Activated naive CD4-positive, alpha-beta T cell treated with anti-CD3 and anti-CD28 coated beads for 36 hours (primary cell): ENCODE data around the gene SAP30BP. TPM values are rescaled to one million over a fixed set of nuclear protein-coding genes. Genes with fewer than 3 reads are reported as not detected.

Experiments used
- CTCF ChIA-PET: fragments of 350-600 bp; sonication (Branson Sonifier 250); formaldehyde crosslinking; loops from one replicate; lab custom pipeline; 2021; ENCODE audit warnings: antibody characterized with exemption; lab: Charles Lee
- DNase-seq: peaks from one replicate; pipeline ENCODE4 v3.0.0-alpha.2; 2020
- H3K27ac Mint-ChIP-seq: one replicate; pipeline ENCODE4 v1.8.0; 2021; ENCODE audit warnings: mild to moderate bottlenecking, mixed read lengths
- H3K27me3 Mint-ChIP-seq: one replicate; pipeline ENCODE4 v1.8.0; 2021; ENCODE audit warnings: low read depth, mixed read lengths
- H3K36me3 Mint-ChIP-seq: one replicate; pipeline ENCODE4 v1.8.0; 2021; ENCODE audit warnings: low read depth, mixed read lengths
- H3K4me1 Mint-ChIP-seq: one replicate; pipeline ENCODE4 v1.8.0; 2021; ENCODE audit warnings: low read depth, mixed read lengths
- H3K4me3 Mint-ChIP-seq: one replicate; pipeline ENCODE4 v1.8.0; 2021; ENCODE audit warnings: mild to moderate bottlenecking, moderate library complexity, mixed read lengths
- H3K9me3 Mint-ChIP-seq: one replicate; pipeline ENCODE4 v1.8.0; 2021; ENCODE audit warnings: mixed read lengths
- intact Hi-C: fragments of 100-400 bp; cut with micrococcal nuclease; formaldehyde crosslinking; loops from one replicate; pipeline ENCODE4 v1.15.1; 2023
- total RNA-seq, 2 experiments: library from RNA; stranded (reverse); gene quantifications; one replicate each; pipeline ENCODE4 v1.2.3, GENCODE V29; 2021

The SAP30BP gene
- total RNA-seq, 2 experiments from 2014 or later, result 68.3 TPM

- Mint-ChIP-seq H3K4me3 (no peak overlapping the region), H3K36me3 (peaks cover 10% of the 10 kb centered on the region), H3K9me3 (no peaks in the 10 kb centered on the region), H3K27me3 (no peaks in the 10 kb centered on the region), H3K27ac (no peak overlapping the region), H3K4me1 (peaks cover 23% of the 10 kb centered on the region)
- no peak for DNase-seq
- intact Hi-C loops, result no loop called here
- CTCF ChIA-PET, result interaction anchor here (1.1 to 8.1 kb wide), 4 partner anchors 10 to 74 kb away, joined by 3 to 127 read pairs (median 8); partner anchors contain the start of gene RECQL5
Observed at GRCh38 chr17:75676461-75676860, 9.3 kb downstream of the SAP30BP start.

DNA sequence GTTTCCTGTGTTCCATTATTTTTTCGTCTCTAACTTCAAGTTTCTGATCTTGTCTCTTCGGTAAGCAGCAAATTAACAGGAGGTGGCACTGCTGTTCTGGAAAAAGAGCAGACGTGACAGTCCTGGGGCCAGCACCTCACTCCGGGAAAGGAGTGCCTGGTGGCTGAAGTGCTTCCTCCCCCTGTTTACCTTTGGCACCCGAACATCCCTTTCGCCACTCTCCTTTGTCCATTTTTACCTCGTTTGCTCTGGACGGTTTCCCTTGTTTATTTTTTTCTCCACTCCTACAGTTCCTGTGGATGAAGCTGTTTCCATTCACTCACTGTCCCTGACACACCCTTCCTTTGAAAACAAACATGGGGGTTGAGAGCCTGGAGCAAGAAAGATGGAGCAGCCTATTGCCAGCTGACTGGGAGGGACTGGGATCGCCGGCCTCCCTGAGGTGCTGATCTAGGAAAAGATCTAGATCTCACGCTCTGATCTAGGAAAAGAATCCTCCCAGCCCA, 12.6 kb downstream of the SAP30BP start:
- Mint-ChIP-seq H3K36me3 (peaks cover 7% of the 10 kb centered on the region), H3K27ac (no peak overlapping the region)
- intact Hi-C loops, result no loop called here

GRCh38 chr17:75680431-75680830, 13.3 kb downstream of the SAP30BP start:
- H3K4me3 Mint-ChIP-seq, result no peak overlapping the region
- H3K27ac Mint-ChIP-seq, result no peak overlapping the region
- no peaks in the 10 kb centered on the region for H3K27me3 Mint-ChIP-seq
- DNase-seq, result no peak
- intact Hi-C loops, result no loop called here
- H3K36me3 Mint-ChIP-seq, result peaks cover 6% of the 10 kb centered on the region
- peaks cover 30% of the 10 kb centered on the region for H3K4me1 Mint-ChIP-seq
- H3K9me3 Mint-ChIP-seq, result no peaks in the 10 kb centered on the region
- CTCF ChIA-PET, result interaction anchor here (0.6 to 1.0 kb wide), 4 partner anchors 11 to 68 kb away, joined by 3 to 4 read pairs (median 3); no protein-coding TSS in a partner anchor

More for the DNA sequence above, 12.6 kb downstream of the SAP30BP start:
- DNase-seq, result no peak
- CTCF ChIA-PET, result interaction anchor here (0.9 to 1.2 kb wide), 2 partner anchors 9 to 38 kb away, joined by 3 read pairs; no protein-coding TSS in a partner anchor
- Mint-ChIP-seq H3K4me3 (no peak overlapping the region), H3K9me3 (no peaks in the 10 kb centered on the region), H3K4me1 (peaks cover 26% of the 10 kb centered on the region), H3K27me3 (no peaks in the 10 kb centered on the region)

DNA sequence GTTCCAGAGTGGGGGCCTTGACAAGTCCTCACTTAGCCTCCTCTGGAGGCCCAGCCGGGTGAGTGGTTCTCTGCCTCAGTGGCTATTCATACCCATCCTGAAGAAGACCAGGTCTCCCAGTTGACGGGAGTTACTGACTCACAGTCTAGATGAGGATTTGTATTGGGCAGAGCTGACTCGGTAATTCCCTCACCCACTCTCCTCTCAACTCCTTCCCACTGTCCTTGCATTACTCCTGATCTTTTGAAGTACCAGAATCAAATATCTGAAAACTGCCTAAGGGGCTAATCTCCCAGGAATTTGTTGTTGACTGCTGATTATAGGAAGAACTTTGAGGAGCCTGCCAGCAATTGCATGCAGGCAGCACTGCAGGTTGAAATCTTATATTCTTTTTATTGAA, 14.2 kb downstream of the SAP30BP start:
- H3K4me1 Mint-ChIP-seq, result peaks cover 31% of the 10 kb centered on the region
- DNase-seq, result no peak
- peaks cover 4% of the 10 kb centered on the region for H3K36me3 Mint-ChIP-seq
- H3K27me3 Mint-ChIP-seq, result no peaks in the 10 kb centered on the region
- intact Hi-C loops, result no loop called here
- no peaks in the 10 kb centered on the region for H3K9me3 Mint-ChIP-seq
- H3K4me3 Mint-ChIP-seq, result no peak overlapping the region
- H3K27ac Mint-ChIP-seq, result no peak overlapping the region
- CTCF ChIA-PET, result interaction anchor here (1.7 kb wide), 1 partner anchor 67 kb away, joined by 16 read pairs; no protein-coding TSS in a partner anchor

DNA sequence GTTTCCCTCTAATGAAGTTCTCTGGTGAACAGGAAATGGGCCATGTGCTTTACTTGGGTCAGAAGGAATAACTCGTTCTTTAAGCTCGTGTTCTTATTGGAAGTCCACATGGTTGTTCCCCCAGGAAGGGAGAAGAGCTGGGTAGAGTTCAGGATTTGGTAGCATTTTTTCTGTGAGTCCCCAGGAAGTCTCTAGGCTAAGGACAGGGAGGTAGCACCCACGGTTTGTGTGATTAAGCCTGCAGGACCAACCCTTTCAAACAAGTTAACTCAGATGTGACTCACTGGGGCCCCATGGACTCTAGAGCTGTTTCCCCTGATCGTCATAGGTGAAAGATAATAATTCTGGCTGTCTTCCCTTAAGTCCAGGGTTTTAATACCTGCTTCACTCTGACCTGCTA, 16.4 kb downstream of the SAP30BP start:
- H3K4me1 Mint-ChIP-seq, result peaks cover 43% of the 10 kb centered on the region
- no peak overlapping the region for H3K4me3 Mint-ChIP-seq
- DNase-seq, result no peak
- no peaks in the 10 kb centered on the region for H3K9me3 Mint-ChIP-seq
- no peak overlapping the region for H3K27ac Mint-ChIP-seq
- CTCF ChIA-PET, result interaction anchor here (0.6 to 1.9 kb wide), 5 partner anchors 9 to 257 kb away, joined by 4 to 10 read pairs (median 4); no protein-coding TSS in a partner anchor
- H3K27me3 Mint-ChIP-seq, result no peaks in the 10 kb centered on the region
- intact Hi-C loops, result no loop called here
- peaks cover 7% of the 10 kb centered on the region for H3K36me3 Mint-ChIP-seq

DNA sequence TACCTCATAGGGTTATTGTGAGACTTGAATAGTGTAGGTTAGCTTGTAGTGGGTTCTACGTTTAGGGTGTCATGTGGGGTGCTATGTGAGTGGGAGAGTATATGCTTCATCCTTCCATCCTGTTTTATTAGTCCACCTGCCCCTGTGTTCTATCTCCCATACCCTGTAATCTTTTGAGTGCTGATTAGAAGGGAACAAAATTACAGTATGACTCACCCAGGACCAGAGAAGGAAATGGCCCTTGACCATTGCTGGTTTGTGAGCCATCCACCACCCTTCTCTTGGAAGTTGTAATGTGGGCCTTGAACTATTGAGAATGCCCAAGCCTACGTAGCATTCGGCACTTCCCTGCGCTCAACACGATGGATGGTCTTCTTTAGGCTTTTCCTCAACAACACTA, 17.1 kb downstream of the SAP30BP start:
- Mint-ChIP-seq H3K36me3 (peaks cover 7% of the 10 kb centered on the region), H3K27ac (no peak overlapping the region), H3K4me3 (no peak overlapping the region), H3K4me1 (peaks cover 49% of the 10 kb centered on the region), H3K27me3 (no peaks in the 10 kb centered on the region), H3K9me3 (no peaks in the 10 kb centered on the region)
- DNase-seq, result no peak
- CTCF ChIA-PET, result interaction anchor here (1.7 to 1.9 kb wide), 2 partner anchors 63 to 65 kb away, joined by 7 to 10 read pairs; no protein-coding TSS in a partner anchor
- intact Hi-C loops, result no loop called here

DNA sequence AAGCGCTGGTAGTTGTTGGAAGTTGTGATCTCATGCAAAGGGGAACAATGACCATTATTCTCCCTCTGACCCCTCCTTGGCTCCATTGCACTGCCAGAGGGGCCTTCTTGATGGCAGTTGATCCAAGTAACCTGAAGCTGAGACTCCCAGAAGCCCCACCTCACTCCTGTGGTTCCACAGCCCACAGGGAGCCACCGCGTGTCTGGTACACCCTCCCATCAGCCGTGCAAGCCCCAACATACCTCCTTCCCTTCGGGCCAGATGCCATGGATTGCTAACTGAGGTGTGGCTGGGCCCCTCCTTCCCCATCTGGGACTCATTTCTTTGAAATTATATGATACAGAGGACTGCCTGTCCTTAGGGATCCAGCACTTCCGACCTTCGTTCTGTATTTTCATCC, 17.8 kb downstream of the SAP30BP start:
- no peak for DNase-seq
- intact Hi-C loops, result loop anchor here (5.0 kb wide), 1 partner anchor 37 kb away; the partner anchor contains the start of gene ITGB4
- H3K9me3 Mint-ChIP-seq, result no peaks in the 10 kb centered on the region
- CTCF ChIA-PET, result no interaction called here
- H3K27me3 Mint-ChIP-seq, result no peaks in the 10 kb centered on the region
- H3K4me3 Mint-ChIP-seq, result no peak overlapping the region
- H3K27ac Mint-ChIP-seq, result no peak overlapping the region
- peaks cover 54% of the 10 kb centered on the region for H3K4me1 Mint-ChIP-seq
- peaks cover 5% of the 10 kb centered on the region for H3K36me3 Mint-ChIP-seq

DNA sequence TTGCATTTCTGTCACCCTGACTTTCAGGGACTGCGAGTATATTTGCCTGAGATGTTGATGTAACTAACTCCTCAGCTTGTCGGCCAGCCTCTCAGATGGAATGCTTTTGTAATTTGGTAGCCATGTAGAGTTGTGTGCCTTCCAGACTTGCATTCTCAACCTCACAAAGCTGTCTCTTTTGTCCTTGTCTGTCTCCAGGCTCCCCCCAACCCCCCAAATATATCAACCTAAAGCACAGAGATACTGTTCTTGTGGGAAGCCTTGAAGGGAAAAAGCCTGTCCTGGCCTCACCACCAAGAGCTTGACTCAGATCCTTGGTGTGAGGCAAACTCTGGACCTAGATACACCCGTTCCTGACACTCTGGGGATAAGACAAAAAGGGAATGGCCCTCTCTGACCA, 18.4 kb downstream of the SAP30BP start:
- no peak overlapping the region for H3K4me3 Mint-ChIP-seq
- H3K27ac Mint-ChIP-seq, result no peak overlapping the region
- intact Hi-C loops, result loop anchor here (5.0 kb wide), 1 partner anchor 37 kb away; the partner anchor contains the start of gene ITGB4
- H3K36me3 Mint-ChIP-seq, result peaks cover 3% of the 10 kb centered on the region
- peaks cover 56% of the 10 kb centered on the region for H3K4me1 Mint-ChIP-seq
- no peak for DNase-seq
- no peaks in the 10 kb centered on the region for H3K9me3 Mint-ChIP-seq
- no peaks in the 10 kb centered on the region for H3K27me3 Mint-ChIP-seq
- CTCF ChIA-PET, result interaction anchor here (0.7 kb wide), 1 partner anchor 208 kb away, joined by 3 read pairs; no protein-coding TSS in a partner anchor

DNA sequence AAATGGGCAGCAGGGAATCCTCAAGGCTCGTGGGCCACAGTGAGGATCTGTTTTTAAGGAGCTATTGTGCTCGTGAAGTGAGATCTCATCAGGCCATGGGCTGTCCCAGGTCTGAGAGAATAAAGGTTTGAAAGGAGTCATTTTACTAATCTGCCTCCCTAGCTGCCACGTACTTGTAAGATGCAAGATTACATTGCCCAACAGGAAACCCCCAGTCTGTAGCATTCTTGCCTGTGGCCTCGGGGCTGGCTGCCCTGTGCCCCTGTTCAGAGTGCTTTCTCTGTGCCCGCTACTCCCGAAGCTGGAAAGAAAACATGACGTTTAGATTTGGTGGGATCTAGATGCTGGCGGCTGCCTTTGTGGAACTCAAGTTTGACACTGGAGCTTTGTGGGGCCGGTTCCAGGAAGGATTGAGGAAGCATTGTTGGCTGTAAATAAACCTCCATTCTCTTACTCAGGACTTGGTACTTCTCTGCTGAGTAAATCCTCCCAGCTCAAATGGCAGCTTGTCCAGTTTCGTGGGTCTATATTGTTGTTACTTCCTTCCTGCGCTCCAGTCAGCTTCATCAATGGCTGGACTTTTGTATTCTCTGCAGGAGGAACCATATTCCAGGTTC, 21.2 kb downstream of the SAP30BP start:
- peak overlapping the region; percentile 13 for H3K4me3 Mint-ChIP-seq
- peak; percentile 64 for DNase-seq
- peaks cover 3% of the 10 kb centered on the region for H3K36me3 Mint-ChIP-seq
- H3K27ac Mint-ChIP-seq, result peak overlapping the region; percentile 92
- CTCF ChIA-PET, result interaction anchor here (0.8 to 2.7 kb wide), 9 partner anchors 9 to 87 kb away, joined by 3 to 10 read pairs (median 5); no protein-coding TSS in a partner anchor
- H3K4me1 Mint-ChIP-seq, result peaks cover 63% of the 10 kb centered on the region
- no peaks in the 10 kb centered on the region for H3K27me3 Mint-ChIP-seq
- H3K9me3 Mint-ChIP-seq, result no peaks in the 10 kb centered on the region
- intact Hi-C loops, result loop anchor here (1.0 to 5.0 kb wide), 3 partner anchors 21 to 166 kb away; partner anchors contain the start of genes ITGB4, RECQL5, SAP30BP and WBP2

- Mint-ChIP-seq H3K4me3 (no peak overlapping the region), H3K9me3 (no peaks in the 10 kb centered on the region), H3K27ac (peak overlapping the region; percentile 92), H3K27me3 (no peaks in the 10 kb centered on the region), H3K4me1 (peaks cover 59% of the 10 kb centered on the region), H3K36me3 (peaks cover 4% of the 10 kb centered on the region)
- DNase-seq, result peak; percentile 81
- intact Hi-C loops, result loop anchor here (1.0 to 5.0 kb wide), 3 partner anchors 33 to 165 kb away; partner anchors contain the start of genes ITGB4 and WBP2
- CTCF ChIA-PET, result interaction anchor here (1.3 to 2.0 kb wide), 5 partner anchors 13 to 88 kb away, joined by 3 to 9 read pairs (median 5); no protein-coding TSS in a partner anchor
Observed at GRCh38 chr17:75689441-75689873, 22.3 kb downstream of the SAP30BP start.

- H3K4me1 Mint-ChIP-seq, result peaks cover 50% of the 10 kb centered on the region
- H3K36me3 Mint-ChIP-seq, result peaks cover 9% of the 10 kb centered on the region
- intact Hi-C loops, result no loop called here
- H3K4me3 Mint-ChIP-seq, result no peak overlapping the region
- H3K9me3 Mint-ChIP-seq, result no peaks in the 10 kb centered on the region
- peak; percentile 74 for DNase-seq
- H3K27ac Mint-ChIP-seq, result peak overlapping the region; percentile 38
- H3K27me3 Mint-ChIP-seq, result no peaks in the 10 kb centered on the region
- CTCF ChIA-PET, result interaction anchor here (1.3 kb wide), 2 partner anchors 56 to 62 kb away, joined by 5 to 11 read pairs; no protein-coding TSS in a partner anchor
Observed at GRCh38 chr17:75691371-75691791, 24.2 kb downstream of the SAP30BP start.
